Spleen (tissue), 7 donors: Measurements from ENCODE around the gene HPS5.

Experiments used
- POLR2A ChIP-seq, 3 donors: fragments of 450-650 bp; IDR thresholded peaks; one replicate each; pipeline ENCODE4 v1.5.1; 2017; ENCODE audit warnings: antibody characterized with exemption in 3 of 3, mild to moderate bottlenecking in 1 of 3
- POLR2AphosphoS5 ChIP-seq, 3 donors: sonication (generic); formaldehyde crosslinking; IDR thresholded peaks; one replicate each; pipeline ENCODE4 v1.5.1; 2017; ENCODE audit warnings: antibody characterized with exemption in 3 of 3
- TF ChIP-seq, protein P1 (sequence below), 11 experiments: fragments of 200-600 bp in 7 of 11; fragments of 450-650 bp in 4 of 11; sonication (generic) in 4 of 11; IDR thresholded peaks in 8 of 11; conservative IDR thresholded peaks in 3 of 11; 1 replicate in 7 of 11; 2 replicates in 4 of 11; pipeline versions ENCODE4 v1.4.0 to v1.8.0; 2016 to 2021; ENCODE audit warnings: antibody characterized with exemption in 11 of 11, inconsistent platforms in 4 of 11, mild to moderate bottlenecking in 1 of 11
- donor health status: DM: no; HTN: no; CAD: no; lungs with moderate emphysema.
- donor health status: DM: no; HTN: no; CAD: no.
- donor health status: DM: no; HTN: no; CAD: no.

DNA sequence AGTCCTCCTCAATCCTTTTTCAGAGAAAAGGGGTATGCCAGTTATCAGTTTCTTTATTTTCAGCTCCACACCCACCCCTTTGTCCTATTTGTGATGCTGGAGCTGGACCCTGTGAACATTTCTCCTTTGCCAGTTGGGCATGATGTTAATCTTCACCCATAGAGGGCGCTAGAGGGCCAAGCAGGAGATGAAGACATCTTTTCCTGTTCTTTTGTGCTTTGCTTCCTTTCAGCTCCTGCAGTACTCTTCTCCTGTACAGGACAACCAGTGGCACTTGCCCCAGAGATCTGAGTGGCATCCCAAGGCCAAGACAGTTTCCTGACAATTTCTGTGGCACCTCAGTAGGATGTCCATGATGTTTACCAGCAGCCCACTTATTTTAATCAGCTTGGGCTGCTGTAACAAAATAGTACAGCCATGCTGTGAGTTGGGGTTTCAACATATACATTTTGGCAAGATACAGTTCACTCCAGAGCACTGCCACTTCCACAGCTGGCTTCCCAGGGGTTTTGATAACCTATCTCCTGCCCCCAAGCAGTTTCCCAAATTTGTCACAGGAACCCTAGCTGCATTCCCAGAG, 78.1 kb downstream of the HPS5 start:
- TF ChIP-seq, protein P1, sequence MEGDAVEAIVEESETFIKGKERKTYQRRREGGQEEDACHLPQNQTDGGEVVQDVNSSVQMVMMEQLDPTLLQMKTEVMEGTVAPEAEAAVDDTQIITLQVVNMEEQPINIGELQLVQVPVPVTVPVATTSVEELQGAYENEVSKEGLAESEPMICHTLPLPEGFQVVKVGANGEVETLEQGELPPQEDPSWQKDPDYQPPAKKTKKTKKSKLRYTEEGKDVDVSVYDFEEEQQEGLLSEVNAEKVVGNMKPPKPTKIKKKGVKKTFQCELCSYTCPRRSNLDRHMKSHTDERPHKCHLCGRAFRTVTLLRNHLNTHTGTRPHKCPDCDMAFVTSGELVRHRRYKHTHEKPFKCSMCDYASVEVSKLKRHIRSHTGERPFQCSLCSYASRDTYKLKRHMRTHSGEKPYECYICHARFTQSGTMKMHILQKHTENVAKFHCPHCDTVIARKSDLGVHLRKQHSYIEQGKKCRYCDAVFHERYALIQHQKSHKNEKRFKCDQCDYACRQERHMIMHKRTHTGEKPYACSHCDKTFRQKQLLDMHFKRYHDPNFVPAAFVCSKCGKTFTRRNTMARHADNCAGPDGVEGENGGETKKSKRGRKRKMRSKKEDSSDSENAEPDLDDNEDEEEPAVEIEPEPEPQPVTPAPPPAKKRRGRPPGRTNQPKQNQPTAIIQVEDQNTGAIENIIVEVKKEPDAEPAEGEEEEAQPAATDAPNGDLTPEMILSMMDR (IDR thresholded peaks at IDR 0.05 in 8 of 11, conservative IDR thresholded peaks at IDR 0.05 in 3 of 11): peak; percentile 52 to 85 (median 70)
- no peak for TF ChIP-seq POLR2A (IDR thresholded peaks at IDR 0.05)
- TF ChIP-seq POLR2AphosphoS5 (IDR thresholded peaks at IDR 0.05): peak in 1 of 3 donors; percentile 37
